Ascending aorta (tissue), 2 donors: ENCODE results near the gene P2RX6. TPM values are rescaled to one million over a fixed set of nuclear protein-coding genes. Genes with fewer than 3 reads are reported as not detected.
A peak's percentile ranks its signal among the peaks of the same experiment; 100 is the strongest.

Source experiments
- DNase-seq, 2 donors: peaks; one replicate each; pipeline ENCODE4 v3.0.0-alpha.2; 2019; ENCODE audit warnings: low spot score in 2 of 2
- H3K27ac ChIP-seq, 2 donors: fragments of 200-600 bp; sonication (generic); one replicate each; pipeline ENCODE4 v1.5.1; 2016 to 2017; ENCODE audit warnings: mild to moderate bottlenecking in 1 of 2
- H3K27me3 ChIP-seq: fragments of 200-600 bp; sonication (generic); one replicate; pipeline ENCODE4 v1.5.1; 2017
- H3K36me3 ChIP-seq, 2 donors: fragments of 200-600 bp; sonication (generic); one replicate each; pipeline ENCODE4 v1.5.1; 2016
- H3K4me1 ChIP-seq, 2 donors: fragments of 200-600 bp; sonication (generic); one replicate each; pipeline ENCODE4 v1.5.1; 2016 to 2017; ENCODE audit warnings: mild to moderate bottlenecking in 1 of 2
- H3K4me3 ChIP-seq, 2 donors: fragments of 200-600 bp; sonication (generic); one replicate each; pipeline ENCODE4 v1.5.1; 2016 to 2017; ENCODE audit warnings: mild to moderate bottlenecking in 1 of 2
- H3K9me3 ChIP-seq, 2 donors: fragments of 200-600 bp; sonication (generic); one replicate each; pipeline ENCODE4 v1.5.1; 2016
- CTCF ChIP-seq, 3 experiments: fragments of 200-600 bp in 2 of 3; fragments of 450-650 bp in 1 of 3; sonication (generic) in 2 of 3; IDR thresholded peaks; one replicate each; pipeline ENCODE4 v1.5.1; 2016 to 2019; ENCODE audit warnings: antibody characterized with exemption in 3 of 3, mild to moderate bottlenecking in 1 of 3, moderate library complexity in 1 of 3
- intact Hi-C: fragments of 100-400 bp; cut with DNase I; formaldehyde crosslinking; loops from one replicate; pipeline ENCODE4 v1.15.1; 2023
- total RNA-seq: library from RNA; depleted of rRNA; stranded (reverse); fragments of >200 nt; gene quantifications from one replicate; pipeline ENCODE4 v1.1.0, GENCODE V29; 2016

The P2RX6 gene
- total RNA-seq, 1 donor from 2014 or later, result not detected

- Histone ChIP-seq H3K9me3 (no peaks in the 10 kb centered on the region), H3K27ac (no peak overlapping the region), H3K4me1 (no peaks in the 10 kb centered on the region), H3K27me3 (no peaks in the 10 kb centered on the region), H3K36me3 (no peaks in the 10 kb centered on the region), H3K4me3 (no peak overlapping the region)
- peak in 1 of 2 donors; percentile 58 for DNase-seq
- intact Hi-C loops, result no loop called here
- no peak for TF ChIP-seq CTCF (IDR thresholded peaks at IDR 0.05)
Observed at GRCh38 chr22:21064917-21065864, 50.2 kb downstream of the P2RX6 start.

DNA sequence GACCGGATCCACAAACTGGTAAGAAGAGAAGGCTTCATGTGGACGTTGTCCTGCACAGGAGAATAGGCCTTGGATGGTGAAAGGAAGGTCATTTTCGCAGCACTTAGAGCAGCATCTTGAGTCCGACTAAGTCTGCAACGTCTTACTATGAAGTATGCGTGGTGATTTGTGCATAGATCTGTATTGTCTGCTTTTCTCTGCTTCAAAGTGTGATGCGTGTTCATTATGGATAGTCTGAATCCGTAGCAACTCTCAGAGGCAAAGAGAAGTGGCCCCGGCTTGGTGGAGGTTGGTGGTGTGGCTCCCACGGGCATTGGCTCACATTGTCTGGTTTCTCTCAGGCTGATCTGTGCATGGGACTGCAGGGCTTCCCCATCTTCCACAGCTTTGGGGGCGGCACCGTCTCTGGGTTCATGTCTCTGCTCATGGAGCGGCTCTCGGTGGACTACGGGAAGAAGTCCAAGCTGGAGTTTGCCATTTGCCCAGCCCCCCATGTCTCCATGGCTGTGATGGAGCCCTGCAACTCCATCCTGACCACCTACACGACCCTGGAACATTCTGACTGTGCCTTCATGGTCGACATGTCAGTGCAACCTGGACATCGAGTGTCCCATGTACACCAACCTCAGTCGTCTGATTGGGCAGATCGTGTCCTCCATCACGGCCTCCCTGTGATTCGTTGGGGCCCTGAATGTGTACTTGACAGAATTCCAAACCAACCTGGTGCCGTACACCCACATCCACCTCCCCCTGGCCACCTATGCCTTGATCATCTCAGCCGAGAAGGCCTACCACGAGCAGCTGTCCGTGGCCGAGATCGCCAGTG lies 52.3 kb downstream of the P2RX6 start:
- Histone ChIP-seq H3K27ac (no peak overlapping the region), H3K27me3 (no peaks in the 10 kb centered on the region), H3K4me3 (no peak overlapping the region), H3K36me3 (no peaks in the 10 kb centered on the region), H3K4me1 (no peaks in the 10 kb centered on the region), H3K9me3 (no peaks in the 10 kb centered on the region)
- no peak for DNase-seq
- intact Hi-C loops, result no loop called here
- TF ChIP-seq CTCF (IDR thresholded peaks at IDR 0.05), result no peak

DNA sequence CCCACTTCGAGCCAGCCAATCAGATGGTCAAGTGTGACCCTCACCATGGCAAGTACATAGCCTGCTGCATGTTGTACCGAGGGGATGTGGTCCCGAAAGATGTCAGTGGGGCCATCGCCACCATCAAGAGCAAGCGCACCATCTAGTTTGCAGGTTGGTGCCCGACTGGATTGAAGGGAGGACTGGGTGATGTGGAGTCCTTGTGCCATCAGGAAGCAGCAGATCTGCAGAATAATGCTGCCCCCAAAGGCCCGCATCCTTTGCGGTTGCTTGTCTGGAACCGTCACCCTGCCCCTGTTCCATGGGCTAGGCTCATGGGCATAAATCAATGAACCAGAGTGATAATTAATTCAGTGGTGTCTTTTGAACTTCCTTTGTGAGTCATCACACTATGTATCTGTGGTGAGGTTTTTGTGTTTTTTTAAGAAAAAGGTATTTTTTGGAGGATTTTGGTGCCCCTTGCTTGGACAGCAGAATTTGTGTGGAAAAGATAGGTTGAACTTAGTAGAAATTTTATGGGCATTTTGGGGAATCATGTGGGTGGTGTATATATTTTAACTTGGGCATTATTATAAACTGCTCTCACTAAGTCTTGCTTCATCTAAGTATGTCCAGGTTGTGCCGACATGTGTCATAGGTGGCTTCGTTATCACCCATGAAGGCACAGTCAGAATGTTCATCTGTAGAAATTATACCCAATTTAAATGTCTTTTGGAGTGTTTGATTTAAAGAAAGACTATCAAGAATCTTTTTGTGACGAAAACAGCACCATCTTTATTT lies 53.1 kb downstream of the P2RX6 start:
- Histone ChIP-seq H3K4me1 (no peaks in the 10 kb centered on the region), H3K27me3 (no peaks in the 10 kb centered on the region), H3K36me3 (no peaks in the 10 kb centered on the region), H3K27ac (no peak overlapping the region), H3K4me3 (no peak overlapping the region), H3K9me3 (no peaks in the 10 kb centered on the region)
- TF ChIP-seq CTCF (IDR thresholded peaks at IDR 0.05), result no peak
- DNase-seq, result no peak
- intact Hi-C loops, result no loop called here

DNA sequence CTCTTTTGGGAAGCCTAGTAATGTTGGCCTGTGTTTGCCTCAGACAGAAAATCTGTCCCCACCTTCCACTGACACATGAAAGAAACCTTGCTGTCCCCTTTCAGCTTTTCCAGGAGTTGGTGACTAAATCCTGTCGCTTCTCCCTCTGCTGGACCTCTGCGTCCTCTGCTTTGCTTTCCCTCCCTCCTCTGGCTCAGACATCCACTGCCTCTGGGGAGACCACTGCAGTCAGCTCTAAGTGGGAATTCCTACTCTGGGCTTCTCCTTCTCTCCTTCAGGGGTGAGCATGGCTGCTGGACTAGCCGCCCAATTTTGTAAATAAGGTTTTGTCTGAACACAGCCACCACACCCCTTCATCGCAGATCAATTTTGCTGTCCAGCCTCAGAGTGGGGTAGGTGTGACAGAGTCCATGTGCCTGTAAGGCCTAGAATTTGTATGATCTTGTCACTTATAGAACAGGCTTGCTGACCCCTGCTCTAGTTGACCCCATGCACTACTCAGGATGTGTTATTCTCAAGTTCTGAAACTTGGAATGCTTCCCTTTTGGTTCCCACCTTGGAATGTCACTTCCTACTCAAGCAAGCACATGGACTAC lies 53.8 kb downstream of the P2RX6 start:
- no peak for DNase-seq
- Histone ChIP-seq H3K4me3 (no peak overlapping the region), H3K9me3 (no peaks in the 10 kb centered on the region), H3K27ac (no peak overlapping the region), H3K4me1 (no peaks in the 10 kb centered on the region), H3K36me3 (no peaks in the 10 kb centered on the region), H3K27me3 (no peaks in the 10 kb centered on the region)
- TF ChIP-seq CTCF (IDR thresholded peaks at IDR 0.05), result no peak
- intact Hi-C loops, result no loop called here

- no peak for TF ChIP-seq CTCF (IDR thresholded peaks at IDR 0.05)
- no peak for DNase-seq
- no peaks in the 10 kb centered on the region for H3K4me1 ChIP-seq
- H3K27me3 ChIP-seq, result no peaks in the 10 kb centered on the region
- no peaks in the 10 kb centered on the region for H3K36me3 ChIP-seq
- no peak overlapping the region for H3K27ac ChIP-seq
- H3K4me3 ChIP-seq, result no peak overlapping the region
- H3K9me3 ChIP-seq, result no peaks in the 10 kb centered on the region
- intact Hi-C loops, result no loop called here
Observed at GRCh38 chr22:21069375-21069774, 54.4 kb downstream of the P2RX6 start.
